H1 (cell line): Measurements from ENCODE around the gene ZBTB11.

Experiments
- CBX8 ChIP-seq: fragments of 300-800, 300-1000 bp; sonication (generic); IDR thresholded peaks from 2 replicates; pipeline ENCODE4 v1.7.1; 2016; ENCODE audit warnings: low read depth, low read length, borderline replicate concordance
- CREB1 ChIP-seq: IDR thresholded peaks from 2 replicates; pipeline ENCODE4 v1.6.1; 2012; ENCODE audit warnings: inconsistent platforms
- EP300 ChIP-seq, 2 experiments: IDR thresholded peaks; 1 replicate in 1 of 2; 2 replicates in 1 of 2; pipeline ENCODE4 v1.6.1; 2011 to 2012; ENCODE audit warnings: low read depth in 2 of 2, low read length in 2 of 2, mild to moderate bottlenecking in 2 of 2, borderline replicate concordance in 1 of 2, inconsistent platforms in 1 of 2, moderate library complexity in 1 of 2
- EZH2 ChIP-seq: fragments of 200-600 bp; sonication (generic); IDR thresholded peaks from 2 replicates; pipeline ENCODE4 v1.7.1; 2012; ENCODE audit warnings: low read depth, mild to moderate bottlenecking, moderate library complexity, low read length, inconsistent platforms; ENCODE audit not compliant: severe bottlenecking
- HDAC2 ChIP-seq, 2 experiments: fragments of 300-600 bp in 1 of 2; sonication (generic) in 1 of 2; IDR thresholded peaks; 2 replicates each; pipeline ENCODE4 v1.6.1; 2011 to 2012; ENCODE audit warnings: low read depth in 2 of 2, low read length in 2 of 2, mild to moderate bottlenecking in 2 of 2, moderate library complexity in 2 of 2, borderline replicate concordance in 1 of 2, inconsistent platforms in 1 of 2
- POLR2A ChIP-seq, 2 experiments: IDR thresholded peaks; 1 replicate in 1 of 2; 2 replicates in 1 of 2; pipeline ENCODE4 v1.6.1; 2011; ENCODE audit warnings: low read depth in 2 of 2, low read length in 2 of 2, mild to moderate bottlenecking in 2 of 2; ENCODE audit errors: control extremely low read depth in 1 of 2
- POLR2AphosphoS5 ChIP-seq: IDR thresholded peaks from 2 replicates; pipeline ENCODE4 v1.6.1; 2011; ENCODE audit warnings: low read depth, low read length
- SAP30 ChIP-seq: fragments of 300-600 bp; sonication (generic); IDR thresholded peaks from 2 replicates; pipeline ENCODE4 v1.7.1; 2012; ENCODE audit warnings: low read length, moderate library complexity, mild to moderate bottlenecking, inconsistent platforms; ENCODE audit not compliant: insufficient read depth, insufficient replicate concordance
- SIN3A ChIP-seq, 2 experiments: IDR thresholded peaks in 1 of 2; conservative IDR thresholded peaks in 1 of 2; 2 replicates each; pipeline ENCODE4 v1.6.1; 2011 to 2012; ENCODE audit warnings: low read length in 2 of 2, improper control_type of control experiment in 1 of 2, low read depth in 1 of 2, mild to moderate bottlenecking in 1 of 2
- SRF ChIP-seq: IDR thresholded peaks from 2 replicates; pipeline ENCODE4 v1.6.1; 2011; ENCODE audit warnings: mild to moderate bottlenecking, low read depth, low read length, moderate library complexity
- TAF1 ChIP-seq: IDR thresholded peaks from 2 replicates; pipeline ENCODE4 v1.6.1; 2011; ENCODE audit warnings: mild to moderate bottlenecking, low read depth, low read length
- TF ChIP-seq, protein P1 (sequence below), 3 experiments: IDR thresholded peaks; 1 replicate in 2 of 3; 2 replicates in 1 of 3; pipeline versions ENCODE4 v1.5.1 to v1.6.1; 2011; ENCODE audit warnings: low read length in 3 of 3, mild to moderate bottlenecking in 3 of 3, inconsistent platforms in 2 of 3, low read depth in 1 of 3, moderate library complexity in 1 of 3; ENCODE audit not compliant: insufficient read depth in 1 of 3; ENCODE audit errors: control extremely low read depth in 1 of 3

DNA sequence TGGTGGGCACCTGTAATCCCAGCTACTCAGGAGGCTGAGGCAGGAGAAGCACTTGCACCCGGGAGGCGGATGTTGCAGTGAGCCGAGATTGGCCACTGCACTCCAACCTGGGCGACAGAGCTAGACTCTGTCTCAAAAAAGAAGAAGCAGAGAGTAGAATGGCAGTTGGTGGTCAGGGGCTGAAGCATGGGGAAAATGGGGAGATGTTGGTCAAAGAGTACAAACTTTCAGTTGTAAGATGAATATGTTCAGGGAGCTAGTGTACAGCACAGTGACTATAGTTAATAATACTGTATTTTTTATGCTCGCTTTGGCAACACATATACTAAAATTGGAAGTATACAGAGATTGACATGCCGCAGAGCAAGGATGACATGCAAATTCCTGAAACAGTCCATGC lies 61.4 kb downstream of the ZBTB11 start:
- no peak for TF ChIP-seq HDAC2 (IDR thresholded peaks at IDR 0.05; ENCODE audit: borderline replicate concordance in 1 of 2, low read depth in 2 of 2, low read length in 2 of 2)
- no peak for TF ChIP-seq EP300 (IDR thresholded peaks at IDR 0.05; ENCODE audit: borderline replicate concordance in 1 of 2, low read depth in 2 of 2, low read length in 2 of 2)
- no peak for TF ChIP-seq POLR2AphosphoS5
- no peak for TF ChIP-seq EZH2
- TF ChIP-seq, protein P1, sequence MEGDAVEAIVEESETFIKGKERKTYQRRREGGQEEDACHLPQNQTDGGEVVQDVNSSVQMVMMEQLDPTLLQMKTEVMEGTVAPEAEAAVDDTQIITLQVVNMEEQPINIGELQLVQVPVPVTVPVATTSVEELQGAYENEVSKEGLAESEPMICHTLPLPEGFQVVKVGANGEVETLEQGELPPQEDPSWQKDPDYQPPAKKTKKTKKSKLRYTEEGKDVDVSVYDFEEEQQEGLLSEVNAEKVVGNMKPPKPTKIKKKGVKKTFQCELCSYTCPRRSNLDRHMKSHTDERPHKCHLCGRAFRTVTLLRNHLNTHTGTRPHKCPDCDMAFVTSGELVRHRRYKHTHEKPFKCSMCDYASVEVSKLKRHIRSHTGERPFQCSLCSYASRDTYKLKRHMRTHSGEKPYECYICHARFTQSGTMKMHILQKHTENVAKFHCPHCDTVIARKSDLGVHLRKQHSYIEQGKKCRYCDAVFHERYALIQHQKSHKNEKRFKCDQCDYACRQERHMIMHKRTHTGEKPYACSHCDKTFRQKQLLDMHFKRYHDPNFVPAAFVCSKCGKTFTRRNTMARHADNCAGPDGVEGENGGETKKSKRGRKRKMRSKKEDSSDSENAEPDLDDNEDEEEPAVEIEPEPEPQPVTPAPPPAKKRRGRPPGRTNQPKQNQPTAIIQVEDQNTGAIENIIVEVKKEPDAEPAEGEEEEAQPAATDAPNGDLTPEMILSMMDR (IDR thresholded peaks at IDR 0.05; ENCODE audit: control extremely low read depth in 1 of 3, insufficient read depth in 1 of 3, low read depth in 1 of 3, low read length in 3 of 3), result no peak
- TF ChIP-seq POLR2A (IDR thresholded peaks at IDR 0.05; ENCODE audit: control extremely low read depth in 1 of 2, low read depth in 2 of 2, low read length in 2 of 2), result no peak
- TF ChIP-seq CREB1, result no peak
- TF ChIP-seq SIN3A (conservative IDR thresholded peaks at IDR 0.05 in 1 of 2, IDR thresholded peaks at IDR 0.05 in 1 of 2; ENCODE audit: low read depth in 1 of 2, low read length in 2 of 2), result no peak
- no peak for TF ChIP-seq CBX8
- no peak for TF ChIP-seq SAP30
- no peak for TF ChIP-seq TAF1
- TF ChIP-seq SRF, result no peak
